GM12872 (cell line): Measurements from ENCODE around the gene RXRA.

ENCODE experiments used
- TF ChIP-seq, protein P1 (sequence below): IDR thresholded peaks from 3 replicates; pipeline ENCODE4 v1.5.1; 2011; ENCODE audit warnings: low read depth, mild to moderate bottlenecking, low read length, moderate library complexity; ENCODE audit not compliant: insufficient read depth

RXRA gene

DNA sequence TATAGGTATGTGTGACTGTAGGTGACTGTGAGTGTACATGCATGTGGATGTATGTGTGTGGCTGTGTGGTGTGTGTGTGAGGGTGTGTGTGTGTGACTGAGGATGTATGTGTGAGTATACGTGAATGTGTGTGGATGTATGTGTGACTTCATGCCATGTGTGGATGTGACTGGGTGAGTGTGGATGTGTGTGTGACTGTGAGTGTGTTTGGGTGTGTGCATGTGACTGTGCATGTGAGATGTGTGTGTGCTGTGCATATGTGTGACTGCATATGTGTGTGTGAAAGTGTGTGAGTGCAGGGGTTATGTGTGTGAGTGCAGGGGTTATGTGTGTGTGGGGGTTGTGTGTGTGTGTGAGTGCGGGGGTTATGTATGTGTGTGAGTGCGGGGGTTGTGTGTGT, 42.3 kb downstream of the RXRA start:
- TF ChIP-seq, protein P1, sequence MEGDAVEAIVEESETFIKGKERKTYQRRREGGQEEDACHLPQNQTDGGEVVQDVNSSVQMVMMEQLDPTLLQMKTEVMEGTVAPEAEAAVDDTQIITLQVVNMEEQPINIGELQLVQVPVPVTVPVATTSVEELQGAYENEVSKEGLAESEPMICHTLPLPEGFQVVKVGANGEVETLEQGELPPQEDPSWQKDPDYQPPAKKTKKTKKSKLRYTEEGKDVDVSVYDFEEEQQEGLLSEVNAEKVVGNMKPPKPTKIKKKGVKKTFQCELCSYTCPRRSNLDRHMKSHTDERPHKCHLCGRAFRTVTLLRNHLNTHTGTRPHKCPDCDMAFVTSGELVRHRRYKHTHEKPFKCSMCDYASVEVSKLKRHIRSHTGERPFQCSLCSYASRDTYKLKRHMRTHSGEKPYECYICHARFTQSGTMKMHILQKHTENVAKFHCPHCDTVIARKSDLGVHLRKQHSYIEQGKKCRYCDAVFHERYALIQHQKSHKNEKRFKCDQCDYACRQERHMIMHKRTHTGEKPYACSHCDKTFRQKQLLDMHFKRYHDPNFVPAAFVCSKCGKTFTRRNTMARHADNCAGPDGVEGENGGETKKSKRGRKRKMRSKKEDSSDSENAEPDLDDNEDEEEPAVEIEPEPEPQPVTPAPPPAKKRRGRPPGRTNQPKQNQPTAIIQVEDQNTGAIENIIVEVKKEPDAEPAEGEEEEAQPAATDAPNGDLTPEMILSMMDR, result no peak

GRCh38 chr9:134369416-134370212, 43.4 kb downstream of the RXRA start:
- TF ChIP-seq, protein P1, result no peak

- TF ChIP-seq, protein P1, result no peak
Observed at GRCh38 chr9:134370213-134370492, 43.9 kb downstream of the RXRA start.

GRCh38 chr9:134370638-134371037, 44.4 kb downstream of the RXRA start:
- TF ChIP-seq, protein P1, result no peak

- TF ChIP-seq, protein P1, result no peak
Observed at GRCh38 chr9:134371731-134372130, 45.5 kb downstream of the RXRA start.

GRCh38 chr9:134372581-134373267, 46.5 kb downstream of the RXRA start:
- TF ChIP-seq, protein P1, result no peak

DNA sequence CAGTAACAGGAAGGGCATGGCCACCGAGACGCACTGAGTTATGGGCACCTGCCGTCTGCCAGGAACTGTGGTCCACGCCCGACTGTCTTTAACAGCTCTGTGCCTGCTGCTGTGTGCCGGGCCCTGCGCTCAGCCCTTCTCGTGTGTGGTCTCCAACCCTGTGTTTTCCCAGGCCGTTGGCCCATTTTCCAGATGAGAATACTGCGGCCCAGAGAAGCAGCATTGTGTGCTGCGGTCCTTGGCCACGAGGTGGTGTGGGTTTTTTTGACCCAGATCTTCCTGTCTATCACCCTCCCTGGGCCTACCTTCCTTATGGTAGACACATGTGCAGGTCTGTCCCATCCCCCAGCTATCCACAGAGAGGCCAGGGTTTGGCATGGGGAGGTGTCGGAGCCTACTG, 47.0 kb downstream of the RXRA start:
- TF ChIP-seq, protein P1, result 0 out of 3 replicates have a peak, but pooled peaks have one; percentile 11
